Keratinocyte (primary cell): ENCODE results near the gene KCND2.

ENCODE experiments used
- EZH2 ChIP-seq: IDR thresholded peaks from one replicate; pipeline ENCODE4 v1.6.1; 2012; ENCODE audit warnings: inconsistent platforms, mild to moderate bottlenecking, low read length, moderate library complexity
- TF ChIP-seq, protein P1 (sequence below), 3 experiments: IDR thresholded peaks in 1 of 3; conservative IDR thresholded peaks in 1 of 3; optimal IDR thresholded peaks in 1 of 3; 2 replicates in 2 of 3; 3 replicates in 1 of 3; pipeline versions ENCODE3 to v1.5.1; 2011; ENCODE audit warnings: low read length in 3 of 3, mild to moderate bottlenecking in 3 of 3, moderate library complexity in 2 of 3, control low read depth in 1 of 3, inconsistent platforms in 1 of 3; ENCODE audit not compliant: insufficient read depth in 2 of 3; ENCODE audit errors: extremely low read depth in 1 of 3

GRCh38 chr7:120718361-120718760, 445.4 kb downstream of the KCND2 start:
- TF ChIP-seq, protein P1, sequence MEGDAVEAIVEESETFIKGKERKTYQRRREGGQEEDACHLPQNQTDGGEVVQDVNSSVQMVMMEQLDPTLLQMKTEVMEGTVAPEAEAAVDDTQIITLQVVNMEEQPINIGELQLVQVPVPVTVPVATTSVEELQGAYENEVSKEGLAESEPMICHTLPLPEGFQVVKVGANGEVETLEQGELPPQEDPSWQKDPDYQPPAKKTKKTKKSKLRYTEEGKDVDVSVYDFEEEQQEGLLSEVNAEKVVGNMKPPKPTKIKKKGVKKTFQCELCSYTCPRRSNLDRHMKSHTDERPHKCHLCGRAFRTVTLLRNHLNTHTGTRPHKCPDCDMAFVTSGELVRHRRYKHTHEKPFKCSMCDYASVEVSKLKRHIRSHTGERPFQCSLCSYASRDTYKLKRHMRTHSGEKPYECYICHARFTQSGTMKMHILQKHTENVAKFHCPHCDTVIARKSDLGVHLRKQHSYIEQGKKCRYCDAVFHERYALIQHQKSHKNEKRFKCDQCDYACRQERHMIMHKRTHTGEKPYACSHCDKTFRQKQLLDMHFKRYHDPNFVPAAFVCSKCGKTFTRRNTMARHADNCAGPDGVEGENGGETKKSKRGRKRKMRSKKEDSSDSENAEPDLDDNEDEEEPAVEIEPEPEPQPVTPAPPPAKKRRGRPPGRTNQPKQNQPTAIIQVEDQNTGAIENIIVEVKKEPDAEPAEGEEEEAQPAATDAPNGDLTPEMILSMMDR (optimal IDR thresholded peaks at IDR 0.05 in 1 of 3, IDR thresholded peaks at IDR 0.05 in 1 of 3, conservative IDR thresholded peaks at IDR 0.05 in 1 of 3; ENCODE audit: extremely low read depth in 1 of 3, insufficient read depth in 2 of 3, low read length in 3 of 3) = no peak
- TF ChIP-seq EZH2 = no peak
